ENCODE data around the gene CNIH3. TPM values are rescaled to one million over a fixed set of nuclear protein-coding genes. Genes with fewer than 3 reads are reported as not detected.

Gene CNIH3
- total and polyA plus RNA-seq, 2 of the 4 experiments (the other 2 are of a cell fraction): 2.0 to 2.9 TPM

DNA sequence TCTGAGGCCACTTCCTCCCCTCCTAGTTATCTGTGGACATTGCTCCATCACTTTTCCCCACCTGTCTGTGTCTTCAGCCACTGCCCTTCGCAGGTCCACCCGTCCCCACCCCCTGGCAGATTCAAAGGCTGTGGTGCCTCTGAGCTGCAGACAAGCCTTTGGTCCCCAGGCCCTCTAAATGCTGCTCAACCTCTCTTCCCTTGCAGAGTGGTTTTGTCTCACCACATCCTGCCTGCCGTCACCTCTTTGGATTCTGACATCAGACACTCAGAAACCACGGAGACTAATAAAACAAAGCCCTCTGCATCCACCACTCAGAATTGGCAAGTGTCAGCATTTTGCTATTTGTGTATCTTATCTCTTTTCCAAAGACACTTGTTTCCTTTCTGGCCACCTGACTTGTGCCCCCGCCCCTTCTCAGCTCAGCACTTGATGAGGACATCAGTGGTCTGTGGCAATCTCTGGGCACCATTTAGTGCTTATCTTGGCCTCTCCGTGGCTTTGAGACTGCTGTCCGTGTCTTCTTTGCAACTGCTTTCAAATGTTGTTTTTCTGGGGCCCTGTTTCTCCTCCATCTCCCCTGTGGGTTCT lies 7.7 kb downstream of the CNIH3 start:
- Histone ChIP-seq H3K14ac (replicated peaks; ENCODE audit: low read depth, low read length) (peak overlapping the region; percentile 89), H3K18ac (ENCODE audit: low read depth, low read length) (no peak overlapping the region), H3K27me3 (ENCODE audit: control insufficient read depth, insufficient read depth, low read length) (peaks cover 2% of the 10 kb centered on the region; the same call in 1 of the 2 replicates), H2BK15ac (ENCODE audit: low read depth, low read length) (peak overlapping the region; percentile 57; the same call in 2 of the 3 replicates), H3K4me3 (ENCODE audit: insufficient read depth, low read depth, low read length) (no peak overlapping the region), H2AFZ (replicated peaks; ENCODE audit: low read length, poor library complexity) (peak overlapping the region; percentile 69), H3K56ac (ENCODE audit: extremely low read depth, insufficient read depth, low read length) (peak overlapping the region; percentile 29; the same call in 1 of the 2 replicates), H3K9me1 (ENCODE audit: insufficient read depth, low read length) (peaks cover 26% of the 10 kb centered on the region), H3K27ac (ENCODE audit: insufficient read depth, low read length) (peak overlapping the region; percentile 14; the same call in 1 of the 2 replicates), H2BK20ac (ENCODE audit: low read depth, low read length) (peak overlapping the region; percentile 87; the same call in 1 of the 2 replicates), H3K36me3 (ENCODE audit: control insufficient read depth, insufficient read depth, low read length) (no peaks in the 10 kb centered on the region), H4K8ac (ENCODE audit: low read depth in 2 of 2, low read length in 2 of 2) (peak overlapping the region in 1 of 2 experiments; percentile 90; a peak in 2 of 4 replicates), H4K20me1 (ENCODE audit: insufficient read depth, low read length) (peaks cover 3% of the 10 kb centered on the region; the same call in 1 of the 2 replicates), H3K4ac (ENCODE audit: low read depth, low read length) (peak overlapping the region; percentile 88), H2BK5ac (ENCODE audit: low read depth, low read length, poor library complexity, severe bottlenecking) (peak overlapping the region; percentile 73), H4K5ac (ENCODE audit: low read depth, low read length) (no peak overlapping the region; the same call in 1 of the 2 replicates), H3K9me3 (ENCODE audit: control insufficient read depth, insufficient read depth, low read length) (no peaks in the 10 kb centered on the region), H3K4me2 (ENCODE audit: low read depth, low read length) (peak overlapping the region; percentile 1; the same call in 1 of the 2 replicates), H2AK5ac (ENCODE audit: low read depth, low read length) (peak overlapping the region; percentile 91), H3K9ac (ENCODE audit: low read depth, low read length) (no peak overlapping the region), H3K4me1 (ENCODE audit: control insufficient read depth, insufficient read depth, low read length) (peaks cover 20% of the 10 kb centered on the region), H3K23ac (ENCODE audit: low read depth, low read length) (peak overlapping the region; percentile 55), H2AK9ac (replicated peaks; ENCODE audit: low read depth, low read length, poor library complexity) (peak overlapping the region; percentile 55), H2BK120ac (ENCODE audit: low read depth, low read length) (peak overlapping the region; percentile 89), H4K91ac (ENCODE audit: insufficient read depth, low read depth, low read length) (peak overlapping the region; percentile 65), H3K79me1 (ENCODE audit: low read depth in 1 of 2, low read length in 2 of 2) (peaks cover 0 to 36% of the 10 kb centered on the region in 2 experiments; a peak in 2 of 4 replicates)
- CTCF ChIA-PET: interaction anchor here (1.5 kb wide), 1 partner anchor 110 kb away, joined by 3 read pairs; no protein-coding TSS in a partner anchor
- peak; percentile 65 for ATAC-seq (ENCODE audit: low read depth)
- DNase-seq: peak; percentile 97
- WGBS, 2 experiments (ENCODE audit: extremely low coverage in 2 of 2, insufficient read length in 1 of 2): 33% methylated on average over 5 of the region's 7 CpGs; no CpG with 5 or more reads in 1 of the 2 experiments
- BruUV-seq (replicated peaks): no TSS peak
- in situ Hi-C loops (cut with MboI; ENCODE audit: low sequenced_read_pairs): no loop called here
- POLR2A ChIA-PET (ENCODE audit: unreplicated experiment): interaction anchor here (0.5 kb wide), 1 partner anchor 14 kb away, joined by 3 read pairs; no protein-coding TSS in a partner anchor
- intact Hi-C loops (cut with micrococcal nuclease): no loop called here
- dilution Hi-C loops (cut with HindIII; ENCODE audit: low sequenced_read_pairs, unreplicated experiment): no loop called here
- TF ChIP-seq RCOR1 (IDR thresholded peaks at IDR 0.05; ENCODE audit: insufficient replicate concordance, low read length) (peak; percentile 86), BHLHE40 (IDR thresholded peaks at IDR 0.05; ENCODE audit: low read depth, low read length) (peak; percentile 4; the same call in 1 of the 2 replicates), RAD21 (IDR thresholded peaks at IDR 0.05; ENCODE audit: low read length) (0 out of 2 replicates have a peak, but pooled peaks have one; percentile 20), SMC3 (IDR thresholded peaks at IDR 0.05; ENCODE audit: low read depth, low read length) (no peak), ELK1 (IDR thresholded peaks at IDR 0.05; ENCODE audit: borderline replicate concordance, low read depth, low read length) (no peak), MAFK (IDR thresholded peaks at IDR 0.05; ENCODE audit: low read depth, low read length) (peak; percentile 97), NFE2L2 (IDR thresholded peaks at IDR 0.05; ENCODE audit: low read depth, low read length) (no peak), MXI1 (IDR thresholded peaks at IDR 0.05; ENCODE audit: borderline replicate concordance, low read depth, low read length) (no peak), CTCF (conservative IDR thresholded peaks at IDR 0.05; ENCODE audit: low read depth, low read length) (no peak), RFX5 (IDR thresholded peaks at IDR 0.05; ENCODE audit: low read depth, low read length) (no peak), CHD1 (IDR thresholded peaks at IDR 0.05; ENCODE audit: low read depth, low read length) (no peak), CEBPB (IDR thresholded peaks at IDR 0.05; ENCODE audit: low read depth, low read length) (peak; percentile 95), POLR2A (IDR thresholded peaks at IDR 0.05; ENCODE audit: low read depth, low read length) (peak; percentile 59; the same call in 1 of the 2 replicates)
- TF ChIP-seq, protein P1, sequence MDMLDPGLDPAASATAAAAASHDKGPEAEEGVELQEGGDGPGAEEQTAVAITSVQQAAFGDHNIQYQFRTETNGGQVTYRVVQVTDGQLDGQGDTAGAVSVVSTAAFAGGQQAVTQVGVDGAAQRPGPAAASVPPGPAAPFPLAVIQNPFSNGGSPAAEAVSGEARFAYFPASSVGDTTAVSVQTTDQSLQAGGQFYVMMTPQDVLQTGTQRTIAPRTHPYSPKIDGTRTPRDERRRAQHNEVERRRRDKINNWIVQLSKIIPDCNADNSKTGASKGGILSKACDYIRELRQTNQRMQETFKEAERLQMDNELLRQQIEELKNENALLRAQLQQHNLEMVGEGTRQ (IDR thresholded peaks at IDR 0.05; ENCODE audit: low read depth, low read length): peak; percentile 86

Measured in IMR-90 (cell line).